H9 (cell line): ENCODE results near the gene ERH. TPM values are rescaled to one million over a fixed set of nuclear protein-coding genes. Genes with fewer than 3 reads are reported as not detected.
A peak's percentile ranks its signal among the peaks of the same experiment; 100 is the strongest.

ENCODE experiments used
- DNase-seq: peaks from one replicate; pipeline ENCODE4 v3.0.0-alpha.2; 2017
- H2AFZ ChIP-seq: one replicate; pipeline ENCODE4 v1.6.1; 2013; ENCODE audit warnings: mild to moderate bottlenecking, low read length, control low read depth, moderate library complexity
- H2AK5ac ChIP-seq: 2 replicates; pipeline ENCODE4 v1.6.1; 2013; ENCODE audit warnings: low read length, control low read depth, mixed read lengths; ENCODE audit not compliant: insufficient read length
- H2BK120ac ChIP-seq: one replicate; pipeline ENCODE4 v1.6.1; 2013; ENCODE audit warnings: low read depth, mild to moderate bottlenecking, low read length, control low read depth, inconsistent platforms; ENCODE audit not compliant: poor library complexity, severe bottlenecking
- H2BK12ac ChIP-seq: 2 replicates; pipeline ENCODE4 v1.6.1; 2013; ENCODE audit warnings: low read length, control low read depth, mixed read lengths, low read depth; ENCODE audit not compliant: insufficient read length
- H2BK15ac ChIP-seq: 2 replicates; pipeline ENCODE4 v1.6.1; 2013; ENCODE audit warnings: low read depth, low read length, control low read depth
- H2BK20ac ChIP-seq: one replicate; pipeline ENCODE4 v1.6.1; 2013; ENCODE audit warnings: low read depth, mild to moderate bottlenecking, low read length, control low read depth, inconsistent platforms; ENCODE audit not compliant: poor library complexity, severe bottlenecking
- H2BK5ac ChIP-seq: 2 replicates; pipeline ENCODE4 v1.6.1; 2013; ENCODE audit warnings: low read length, control low read depth, mixed read lengths; ENCODE audit not compliant: insufficient read length
- H3K14ac ChIP-seq: 2 replicates; pipeline ENCODE4 v1.6.1; 2013; ENCODE audit warnings: low read length, control low read depth; ENCODE audit not compliant: insufficient read depth
- H3K18ac ChIP-seq: 2 replicates; pipeline ENCODE4 v1.6.1; 2013; ENCODE audit warnings: low read depth, mild to moderate bottlenecking, mixed read lengths, low read length, control low read depth; ENCODE audit not compliant: insufficient read length
- H3K23ac ChIP-seq: 2 replicates; pipeline ENCODE4 v1.6.1; 2013; ENCODE audit warnings: low read length, control low read depth, mixed read lengths, low read depth; ENCODE audit not compliant: insufficient read length
- H3K23me2 ChIP-seq: 2 replicates; pipeline ENCODE4 v1.6.1; 2013; ENCODE audit warnings: low read depth, mild to moderate bottlenecking, mixed read lengths, low read length, control low read depth; ENCODE audit not compliant: insufficient read length, poor library complexity, severe bottlenecking
- H3K27ac ChIP-seq: 2 replicates; pipeline ENCODE4 v1.5.1; 2013; ENCODE audit warnings: low read length, control low read depth, mixed read lengths, low read depth; ENCODE audit not compliant: insufficient read length
- H3K27me3 ChIP-seq: 2 replicates; pipeline ENCODE4 v1.6.1; 2013; ENCODE audit warnings: low read length, control low read depth, inconsistent platforms; ENCODE audit not compliant: insufficient read depth
- H3K4ac ChIP-seq: 2 replicates; pipeline ENCODE4 v1.6.1; 2013; ENCODE audit warnings: low read depth, mild to moderate bottlenecking, control low read depth, inconsistent platforms, low read length, moderate library complexity
- H3K4me1 ChIP-seq: 2 replicates; pipeline ENCODE4 v1.6.1; 2013; ENCODE audit warnings: low read length, control low read depth, inconsistent platforms; ENCODE audit not compliant: insufficient read depth
- H3K4me2 ChIP-seq: 2 replicates; pipeline ENCODE4 v1.6.1; 2013; ENCODE audit warnings: low read length, control low read depth, mixed read lengths; ENCODE audit not compliant: insufficient read length, insufficient read depth
- H3K56ac ChIP-seq: 2 replicates; pipeline ENCODE4 v1.6.1; 2013; ENCODE audit warnings: low read depth, mild to moderate bottlenecking, mixed read lengths, low read length, control low read depth; ENCODE audit not compliant: insufficient read length
- H3K79me1 ChIP-seq: 2 replicates; pipeline ENCODE4 v1.6.1; 2013; ENCODE audit warnings: low read depth, mild to moderate bottlenecking, moderate library complexity, low read length, control low read depth, inconsistent platforms; ENCODE audit not compliant: insufficient read depth, poor library complexity, severe bottlenecking
- H3K79me2 ChIP-seq: 2 replicates; pipeline ENCODE4 v1.6.1; 2013; ENCODE audit warnings: low read length, control low read depth, inconsistent platforms; ENCODE audit not compliant: insufficient read depth
- H3K9ac ChIP-seq: 2 replicates; pipeline ENCODE4 v1.6.1; 2013; ENCODE audit warnings: low read length, control low read depth, mixed read lengths; ENCODE audit not compliant: insufficient read length; ENCODE audit errors: extremely low read depth
- H3K9me3 ChIP-seq: one replicate; pipeline ENCODE4 v1.6.1; 2013; ENCODE audit warnings: low read depth, low read length, inconsistent platforms; ENCODE audit not compliant: control insufficient read depth
- H3T11ph ChIP-seq: one replicate; pipeline ENCODE4 v1.6.1; 2013; ENCODE audit warnings: mild to moderate bottlenecking, low read length, control low read depth, inconsistent platforms
- H4K20me1 ChIP-seq: one replicate; pipeline ENCODE4 v1.6.1; 2013; ENCODE audit not compliant: control insufficient read depth, insufficient read length, insufficient read depth
- H4K5ac ChIP-seq: 2 replicates; pipeline ENCODE4 v1.6.1; 2013; ENCODE audit warnings: low read depth, mild to moderate bottlenecking, mixed read lengths, low read length, control low read depth; ENCODE audit not compliant: insufficient read length
- H4K8ac ChIP-seq: replicated peaks from 2 replicates; pipeline ENCODE4 v1.6.1; 2013; ENCODE audit warnings: low read length, control low read depth, mixed read lengths, low read depth; ENCODE audit not compliant: insufficient read length
- H4K91ac ChIP-seq: 2 replicates; pipeline ENCODE4 v1.6.1; 2013; ENCODE audit warnings: low read depth, mild to moderate bottlenecking, moderate library complexity, mixed read lengths, low read length, control low read depth; ENCODE audit not compliant: insufficient read length
- H3K27ac Mint-ChIP-seq, 3 experiments: 2 replicates in 2 of 3; 3 replicates in 1 of 3; pipeline ENCODE4 v1.8.0; 2020 to 2021; ENCODE audit warnings: mixed read lengths in 3 of 3, mild to moderate bottlenecking in 1 of 3, moderate library complexity in 1 of 3
- H3K27me3 Mint-ChIP-seq: 2 replicates; pipeline ENCODE4 v1.8.0; 2021; ENCODE audit warnings: low read depth, mild to moderate bottlenecking, moderate library complexity, mixed read lengths
- H3K36me3 Mint-ChIP-seq, 3 experiments: 2 replicates in 2 of 3; 3 replicates in 1 of 3; pipeline ENCODE4 v1.8.0; 2020 to 2021; ENCODE audit warnings: low read depth in 3 of 3, mixed read lengths in 3 of 3; ENCODE audit not compliant: insufficient read depth in 1 of 3
- H3K4me1 Mint-ChIP-seq, 2 experiments: 2 replicates each; pipeline ENCODE4 v1.8.0; 2020; ENCODE audit warnings: mixed read lengths in 2 of 2
- H3K4me3 Mint-ChIP-seq, 2 experiments: 2 replicates in 1 of 2; 3 replicates in 1 of 2; pipeline ENCODE4 v1.8.0; 2020 to 2021; ENCODE audit warnings: mild to moderate bottlenecking in 2 of 2, mixed read lengths in 2 of 2, moderate library complexity in 1 of 2
- H3K9me3 Mint-ChIP-seq, 2 experiments: 2 replicates in 1 of 2; 3 replicates in 1 of 2; pipeline ENCODE4 v1.8.0; 2020; ENCODE audit warnings: mild to moderate bottlenecking in 2 of 2, mixed read lengths in 2 of 2, moderate library complexity in 1 of 2
- WGBS: extraction: QIAGEN DNeasy Blood & Tissue Kit; methylation state at CpG from one replicate; pipeline ENCODE4 v1.1.7; 2013; ENCODE audit warnings: missing lambda C conversion rate, low lambda C conversion rate, mixed read lengths; ENCODE audit not compliant: insufficient read length; ENCODE audit errors: extremely low coverage; 5-methylcytosine and 5-hydroxymethylcytosine counted together
- total RNA-seq: library from RNA; stranded (reverse); gene quantifications from 2 replicates; pipeline ENCODE4 v1.2.1, GENCODE V29; 2021
- TF ChIP-seq, protein P1 (sequence below): fragments of 200-600 bp; sonication (generic); conservative IDR thresholded peaks from 3 replicates; pipeline ENCODE4 v1.8.0; 2021; ENCODE audit warnings: antibody characterized with exemption, mild to moderate bottlenecking

ERH gene
- total RNA-seq, 1 experiment from 2014 or later: 443 TPM

DNA sequence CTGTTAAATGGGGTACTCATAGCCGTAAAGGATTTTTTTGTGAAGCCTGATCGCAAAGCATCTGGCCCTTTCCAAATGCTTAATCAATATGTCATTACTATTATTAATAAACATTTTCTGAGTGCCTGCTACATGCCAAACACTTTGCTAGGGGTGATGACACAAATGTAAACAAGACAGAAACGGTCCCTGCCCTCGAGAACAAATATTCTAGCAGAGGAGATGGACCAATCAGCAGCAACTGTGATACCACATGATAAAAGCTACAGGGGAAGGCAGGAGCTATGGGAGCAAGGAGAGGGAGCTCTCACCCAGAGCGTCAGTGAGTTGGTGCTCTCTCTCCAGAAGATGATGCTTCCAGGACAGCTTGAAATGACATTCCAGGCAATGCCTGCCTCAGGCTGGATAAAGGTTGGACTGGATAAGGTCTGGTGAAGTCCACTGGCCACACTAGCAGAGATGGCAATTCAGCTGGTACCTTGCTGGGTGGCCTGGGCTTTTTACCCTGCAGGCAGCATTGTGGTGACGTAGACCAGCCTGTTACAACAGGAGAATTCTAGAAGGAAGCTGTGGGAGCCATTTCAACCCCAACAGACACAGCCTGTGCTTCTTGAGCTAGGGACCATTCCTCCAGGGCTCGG lies 41.1 kb downstream of the ERH start:
- Histone ChIP-seq H2BK12ac (no peak overlapping the region), H2BK15ac (no peak overlapping the region), H4K8ac (no peak overlapping the region), H3K23ac (no peak overlapping the region), H3K18ac (no peak overlapping the region), H2AK5ac (no peak overlapping the region), H3K23me2 (no peaks in the 10 kb centered on the region), H3K4me1 (no peaks in the 10 kb centered on the region), H2BK5ac (no peak overlapping the region), H3K79me2 (no peaks in the 10 kb centered on the region), H3K9me3 (no peaks in the 10 kb centered on the region), H3K9ac (no peak overlapping the region), H3K27me3 (no peaks in the 10 kb centered on the region), H2BK120ac (no peak overlapping the region), H3K4me2 (no peak overlapping the region), H3K14ac (no peak overlapping the region), H3K79me1 (no peaks in the 10 kb centered on the region), H4K5ac (no peak overlapping the region), H2AFZ (no peak overlapping the region), H3K56ac (no peak overlapping the region), H3K27ac (no peak overlapping the region), H4K91ac (no peak overlapping the region), H3K4ac (no peak overlapping the region), H3T11ph (no peak overlapping the region), H4K20me1 (no peaks in the 10 kb centered on the region), H2BK20ac (no peak overlapping the region)
- no peak for DNase-seq
- Mint-ChIP-seq H3K4me3 (no peak overlapping the region), H3K9me3 (no peaks in the 10 kb centered on the region), H3K4me1 (peaks cover 0 to 4% of the 10 kb centered on the region in 2 experiments; a peak in 2 of 4 replicates), H3K27me3 (no peaks in the 10 kb centered on the region; the same call in 1 of the 2 replicates), H3K36me3 (no peaks in the 10 kb centered on the region), H3K27ac (peak overlapping the region in 1 of 3 experiments; percentile 48; a peak in 1 of 7 replicates)
- TF ChIP-seq, protein P1, sequence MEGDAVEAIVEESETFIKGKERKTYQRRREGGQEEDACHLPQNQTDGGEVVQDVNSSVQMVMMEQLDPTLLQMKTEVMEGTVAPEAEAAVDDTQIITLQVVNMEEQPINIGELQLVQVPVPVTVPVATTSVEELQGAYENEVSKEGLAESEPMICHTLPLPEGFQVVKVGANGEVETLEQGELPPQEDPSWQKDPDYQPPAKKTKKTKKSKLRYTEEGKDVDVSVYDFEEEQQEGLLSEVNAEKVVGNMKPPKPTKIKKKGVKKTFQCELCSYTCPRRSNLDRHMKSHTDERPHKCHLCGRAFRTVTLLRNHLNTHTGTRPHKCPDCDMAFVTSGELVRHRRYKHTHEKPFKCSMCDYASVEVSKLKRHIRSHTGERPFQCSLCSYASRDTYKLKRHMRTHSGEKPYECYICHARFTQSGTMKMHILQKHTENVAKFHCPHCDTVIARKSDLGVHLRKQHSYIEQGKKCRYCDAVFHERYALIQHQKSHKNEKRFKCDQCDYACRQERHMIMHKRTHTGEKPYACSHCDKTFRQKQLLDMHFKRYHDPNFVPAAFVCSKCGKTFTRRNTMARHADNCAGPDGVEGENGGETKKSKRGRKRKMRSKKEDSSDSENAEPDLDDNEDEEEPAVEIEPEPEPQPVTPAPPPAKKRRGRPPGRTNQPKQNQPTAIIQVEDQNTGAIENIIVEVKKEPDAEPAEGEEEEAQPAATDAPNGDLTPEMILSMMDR: no peak
- no CpG with 5 or more reads among the region's 7 CpGs for WGBS
